CD14-positive monocyte (primary cell): ENCODE measurements around the gene OTC. TPM values are rescaled to one million over a fixed set of nuclear protein-coding genes. Genes with fewer than 3 reads are reported as not detected.

Experiments used
- DNase-seq, 3 donors: peaks; one replicate each; pipeline ENCODE4 v3.0.0-alpha.2; 2011 to 2022
- H2AFZ ChIP-seq: 2 replicates; pipeline ENCODE4 v1.6.0; 2012; ENCODE audit warnings: mild to moderate bottlenecking, low read depth, low read length, inconsistent platforms; ENCODE audit not compliant: insufficient read depth, poor library complexity, severe bottlenecking
- H3K27ac ChIP-seq, 2 donors: 1 replicate in 1 of 2; 2 replicates in 1 of 2; pipeline ENCODE4 v1.5.1; 2012 to 2013; ENCODE audit warnings: low read length in 2 of 2, control low read depth in 1 of 2, inconsistent platforms in 1 of 2, low read depth in 1 of 2, mild to moderate bottlenecking in 1 of 2
- H3K27me3 ChIP-seq, 2 donors: one replicate each; pipeline versions ENCODE4 v1.6.0 to v1.6.1; 2011 to 2013; ENCODE audit warnings: low read length in 2 of 2; ENCODE audit not compliant: control insufficient read depth in 2 of 2, insufficient read depth in 2 of 2
- H3K36me3 ChIP-seq, 2 donors: replicated peaks in 1 of 2; 1 replicate in 1 of 2; 2 replicates in 1 of 2; pipeline versions ENCODE4 v1.5.1 to v1.6.1; 2012 to 2013; ENCODE audit warnings: low read length in 2 of 2, control low read depth in 1 of 2, inconsistent platforms in 1 of 2, mild to moderate bottlenecking in 1 of 2; ENCODE audit not compliant: insufficient read depth in 2 of 2, control insufficient read depth in 1 of 2
- H3K4me1 ChIP-seq, 2 donors: 1 replicate in 1 of 2; 2 replicates in 1 of 2; pipeline versions ENCODE4 v1.5.1 to v1.6.1; 2012 to 2013; ENCODE audit warnings: low read length in 2 of 2, control low read depth in 1 of 2, inconsistent platforms in 1 of 2, mild to moderate bottlenecking in 1 of 2, moderate library complexity in 1 of 2; ENCODE audit not compliant: insufficient read depth in 2 of 2, control insufficient read depth in 1 of 2
- H3K4me2 ChIP-seq: replicated peaks from 2 replicates; pipeline ENCODE3; 2012; ENCODE audit warnings: low read length, moderate library complexity, mild to moderate bottlenecking; ENCODE audit not compliant: poor library complexity, severe bottlenecking; ENCODE audit errors: extremely low read depth
- H3K4me3 ChIP-seq, 3 experiments: fragments of 200-600 bp in 1 of 3; sonication (generic) in 1 of 3; replicated peaks in 1 of 3; 1 replicate in 2 of 3; 2 replicates in 1 of 3; pipeline ENCODE4 v1.5.1; 2011 to 2013; ENCODE audit warnings: low read length in 3 of 3, mild to moderate bottlenecking in 3 of 3, control low read depth in 2 of 3, low read depth in 2 of 3, inconsistent platforms in 1 of 3, moderate library complexity in 1 of 3
- H3K79me2 ChIP-seq: 2 replicates; pipeline ENCODE4 v1.6.0; 2012; ENCODE audit warnings: mild to moderate bottlenecking, control low read depth, inconsistent platforms, low read length, moderate library complexity; ENCODE audit not compliant: insufficient read depth
- H3K9ac ChIP-seq: 2 replicates; pipeline ENCODE4 v1.6.0; 2017; ENCODE audit warnings: low read length, mild to moderate bottlenecking; ENCODE audit not compliant: insufficient read depth, poor library complexity, severe bottlenecking
- H3K9me3 ChIP-seq, 2 donors: replicated peaks in 1 of 2; 1 replicate in 1 of 2; 2 replicates in 1 of 2; pipeline versions ENCODE4 v1.5.1 to v1.6.1; 2012 to 2013; ENCODE audit warnings: low read length in 2 of 2, control low read depth in 1 of 2; ENCODE audit not compliant: control insufficient read depth in 1 of 2, insufficient read depth in 1 of 2
- H4K20me1 ChIP-seq: 2 replicates; pipeline ENCODE4 v1.6.0; 2012; ENCODE audit warnings: mild to moderate bottlenecking, low read length, control low read depth, moderate library complexity; ENCODE audit not compliant: insufficient read depth
- H3K27ac Mint-ChIP-seq, 7 donors: one replicate each; pipeline ENCODE4 v1.8.0; 2020; ENCODE audit warnings: mild to moderate bottlenecking in 7 of 7, mixed read lengths in 7 of 7, moderate library complexity in 6 of 7, inconsistent platforms in 2 of 7
- H3K27me3 Mint-ChIP-seq, 3 donors: one replicate each; pipeline ENCODE4 v1.8.0; 2021 to 2022; ENCODE audit warnings: low read depth in 3 of 3, mild to moderate bottlenecking in 3 of 3, mixed read lengths in 3 of 3, moderate library complexity in 3 of 3, inconsistent platforms in 1 of 3
- H3K36me3 Mint-ChIP-seq, 2 donors: one replicate each; pipeline ENCODE4 v1.8.0; 2020; ENCODE audit warnings: mixed read lengths in 2 of 2, inconsistent platforms in 1 of 2, mild to moderate bottlenecking in 1 of 2
- H3K4me1 Mint-ChIP-seq: one replicate; pipeline ENCODE4 v1.8.0; 2020; ENCODE audit warnings: mild to moderate bottlenecking, mixed read lengths
- H3K4me3 Mint-ChIP-seq, 2 donors: one replicate each; pipeline ENCODE4 v1.8.0; 2020; ENCODE audit warnings: mild to moderate bottlenecking in 2 of 2, mixed read lengths in 2 of 2, moderate library complexity in 1 of 2
- H3K9me3 Mint-ChIP-seq, 7 donors: one replicate each; pipeline ENCODE4 v1.8.0; 2020 to 2022; ENCODE audit warnings: mixed read lengths in 7 of 7, mild to moderate bottlenecking in 6 of 7, moderate library complexity in 6 of 7, inconsistent platforms in 2 of 7
- WGBS: methylation state at CpG from one replicate; pipeline ENCODE4 v1.1.5; 2013; ENCODE audit warnings: missing lambda C conversion rate; ENCODE audit not compliant: insufficient coverage; 5-methylcytosine and 5-hydroxymethylcytosine counted together
- intact Hi-C, 2 donors: fragments of 100-400 bp; cut with micrococcal nuclease; formaldehyde crosslinking; loops; one replicate each; pipeline versions ENCODE4 v1.15.0 to v1.15.1; 2023
- polyA plus RNA-seq, 3 donors: library from polyadenylated mRNA; depleted of rRNA in 1 of 3; unstranded in 2 of 3; stranded (reverse) in 1 of 3; fragments of 300-500 nt in 2 of 3; fragments of >200 nt in 1 of 3; fragmentation: Illumina TruSeq in 2 of 3; gene quantifications; 1 replicate in 2 of 3; 2 replicates in 1 of 3; pipeline ENCODE4 v1.2.3, GENCODE V29; 2012 to 2021
- TF ChIP-seq, protein P1 (sequence below): fragments of 200-600 bp; IDR thresholded peaks from one replicate; pipeline ENCODE4 v1.8.0; 2022; ENCODE audit warnings: antibody characterized with exemption, mild to moderate bottlenecking

The OTC gene
- polyA plus RNA-seq, 3 donors, result not detected

DNA sequence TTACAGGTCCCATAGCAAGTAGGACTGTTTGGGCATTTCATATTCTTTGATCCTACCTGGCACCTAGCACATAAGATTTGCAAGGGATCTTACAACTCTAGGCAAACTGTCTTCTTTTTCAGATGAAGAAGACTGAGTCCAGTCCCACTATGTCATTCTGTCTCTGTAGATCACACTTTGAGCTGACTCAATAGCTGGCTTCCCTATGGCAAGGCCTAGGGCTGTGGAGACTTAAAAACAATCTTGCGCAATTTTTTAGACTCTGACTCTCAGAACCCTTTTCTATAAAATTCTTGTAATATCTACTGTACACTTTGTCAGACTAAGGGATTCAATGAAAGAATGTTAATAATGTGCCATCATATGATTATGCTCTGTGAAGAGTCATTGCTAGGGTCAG lies 26.7 kb downstream of the OTC start:
- no peak overlapping the region for H3K4me2 ChIP-seq
- Mint-ChIP-seq H3K36me3 (no peaks in the 10 kb centered on the region), H3K9me3 (no peaks in the 10 kb centered on the region), H3K27ac (no peak overlapping the region), H3K27me3 (peaks cover 0 to 4% (median 2%) of the 10 kb centered on the region in 3 donors), H3K4me1 (peaks cover 6% of the 10 kb centered on the region), H3K4me3 (no peak overlapping the region)
- no peaks in the 10 kb centered on the region for H3K27me3 ChIP-seq
- H3K79me2 ChIP-seq, result no peaks in the 10 kb centered on the region
- H4K20me1 ChIP-seq, result no peaks in the 10 kb centered on the region
- no peak overlapping the region for H3K9ac ChIP-seq
- no peaks in the 10 kb centered on the region for H3K36me3 ChIP-seq
- H3K27ac ChIP-seq, result no peak overlapping the region
- no peaks in the 10 kb centered on the region for H3K9me3 ChIP-seq
- peaks cover 5 to 6% of the 10 kb centered on the region in 2 donors for H3K4me1 ChIP-seq
- H3K4me3 ChIP-seq, result no peak overlapping the region
- no CpG with 5 or more reads among the region's 1 CpG for WGBS
- intact Hi-C loops, result no loop called here
- TF ChIP-seq, protein P1, sequence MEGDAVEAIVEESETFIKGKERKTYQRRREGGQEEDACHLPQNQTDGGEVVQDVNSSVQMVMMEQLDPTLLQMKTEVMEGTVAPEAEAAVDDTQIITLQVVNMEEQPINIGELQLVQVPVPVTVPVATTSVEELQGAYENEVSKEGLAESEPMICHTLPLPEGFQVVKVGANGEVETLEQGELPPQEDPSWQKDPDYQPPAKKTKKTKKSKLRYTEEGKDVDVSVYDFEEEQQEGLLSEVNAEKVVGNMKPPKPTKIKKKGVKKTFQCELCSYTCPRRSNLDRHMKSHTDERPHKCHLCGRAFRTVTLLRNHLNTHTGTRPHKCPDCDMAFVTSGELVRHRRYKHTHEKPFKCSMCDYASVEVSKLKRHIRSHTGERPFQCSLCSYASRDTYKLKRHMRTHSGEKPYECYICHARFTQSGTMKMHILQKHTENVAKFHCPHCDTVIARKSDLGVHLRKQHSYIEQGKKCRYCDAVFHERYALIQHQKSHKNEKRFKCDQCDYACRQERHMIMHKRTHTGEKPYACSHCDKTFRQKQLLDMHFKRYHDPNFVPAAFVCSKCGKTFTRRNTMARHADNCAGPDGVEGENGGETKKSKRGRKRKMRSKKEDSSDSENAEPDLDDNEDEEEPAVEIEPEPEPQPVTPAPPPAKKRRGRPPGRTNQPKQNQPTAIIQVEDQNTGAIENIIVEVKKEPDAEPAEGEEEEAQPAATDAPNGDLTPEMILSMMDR, result no peak
- peak; percentile 29 to 60 (median 60) for DNase-seq
- H2AFZ ChIP-seq, result no peak overlapping the region

DNA sequence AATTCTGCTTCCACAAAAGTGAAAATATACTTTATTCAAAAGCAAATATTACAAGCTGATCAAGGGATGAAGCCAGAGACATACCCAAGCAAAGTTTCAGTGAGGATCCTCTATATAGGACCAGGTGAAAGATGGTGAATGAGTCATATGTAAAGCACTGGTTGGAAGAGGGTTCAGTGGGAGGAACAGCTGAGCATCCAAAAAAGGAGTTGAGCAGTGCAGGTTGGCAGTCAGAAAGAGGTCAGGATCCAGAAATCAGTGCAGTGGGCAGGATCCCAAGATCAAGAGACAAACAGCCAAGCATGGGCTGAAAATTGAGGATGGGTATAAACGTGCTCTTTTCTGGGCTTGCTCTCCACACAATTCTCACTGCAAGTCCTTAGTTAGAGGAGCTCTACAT lies 30.3 kb downstream of the OTC start:
- no peak for DNase-seq
- H3K79me2 ChIP-seq, result no peaks in the 10 kb centered on the region
- Mint-ChIP-seq H3K36me3 (no peaks in the 10 kb centered on the region), H3K9me3 (peaks cover 0 to 3% (median 0%) of the 10 kb centered on the region in 7 donors), H3K4me1 (peaks cover 6% of the 10 kb centered on the region), H3K27ac (no peak overlapping the region), H3K4me3 (no peak overlapping the region), H3K27me3 (peaks cover 0 to 4% (median 2%) of the 10 kb centered on the region in 3 donors)
- no peak overlapping the region for H3K9ac ChIP-seq
- intact Hi-C loops, result no loop called here
- no peak overlapping the region for H2AFZ ChIP-seq
- H3K9me3 ChIP-seq, result no peaks in the 10 kb centered on the region
- H3K4me1 ChIP-seq, result peaks cover 5 to 6% of the 10 kb centered on the region in 2 donors
- H3K27me3 ChIP-seq, result no peaks in the 10 kb centered on the region
- no peak overlapping the region for H3K4me2 ChIP-seq
- no peaks in the 10 kb centered on the region for H3K36me3 ChIP-seq
- no peak overlapping the region for H3K4me3 ChIP-seq
- TF ChIP-seq, protein P1, result no peak
- H4K20me1 ChIP-seq, result no peaks in the 10 kb centered on the region
- WGBS, result no CpG with 5 or more reads among the region's 1 CpG
- H3K27ac ChIP-seq, result no peak overlapping the region
